T follicular helper cell (primary cell): ENCODE measurements around the gene EBI3.
"Not testable (repeated sequence)": the region's sequence is repeated elsewhere in the genome, so short reads cannot be mapped to it uniquely, and the experiment has no call there.

Experiments
- DNase-seq: peaks from one replicate; pipeline ENCODE4 v3.0.0-alpha.2; 2020; ENCODE audit warnings: low read depth

The EBI3 gene

DNA sequence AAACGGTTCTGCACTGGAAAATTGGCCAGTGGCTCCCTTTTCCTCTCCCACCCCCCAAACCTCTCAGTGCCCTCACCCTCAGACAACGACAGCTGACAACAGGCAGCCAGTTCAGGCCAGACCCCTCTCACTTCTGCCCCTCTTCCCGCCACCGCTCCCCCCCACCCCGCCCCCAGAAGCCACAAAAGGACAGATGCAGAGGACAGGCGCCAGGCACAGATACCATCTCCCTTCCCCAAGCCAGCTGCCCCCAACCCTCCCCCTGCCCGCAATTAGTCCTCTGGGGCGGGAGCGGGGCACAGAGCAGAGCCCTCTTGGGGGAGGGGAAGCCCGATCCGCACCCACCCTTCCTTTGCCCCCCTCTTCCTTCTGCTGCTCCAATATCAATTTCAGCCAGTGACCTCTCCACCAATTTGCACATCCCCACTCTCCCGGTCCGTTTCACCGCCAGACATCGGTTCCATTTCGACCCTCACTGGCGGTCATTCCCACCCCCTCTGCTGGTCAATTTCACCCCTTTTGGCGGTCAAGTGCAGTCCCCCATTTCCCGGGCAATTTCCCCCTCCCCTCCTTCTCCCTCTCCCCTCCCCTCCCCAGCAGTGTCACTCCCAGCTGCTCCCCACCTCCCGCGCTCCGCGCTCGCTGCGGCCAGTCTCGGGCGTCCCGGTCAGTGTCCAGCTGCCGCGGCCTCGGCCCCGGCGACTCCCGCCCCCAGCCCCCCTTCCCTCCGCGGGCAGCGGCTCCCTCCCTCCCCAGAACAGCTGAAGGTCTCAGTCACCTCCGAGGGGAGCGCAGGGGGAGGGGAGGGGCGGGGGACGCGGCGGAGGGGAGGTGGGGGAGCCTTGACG, 49.3 kb downstream of the EBI3 start, which contains the start of gene SHD:
SHD (plus strand) TSS at position 848 of the 848 bp plus-strand sequence. CDS start 798 bp downstream, outside the sequence.
- no peak for DNase-seq

- no peak for DNase-seq
These were observed 49.9 kb downstream of the EBI3 start for GRCh38 chr19:4279267-4279529.

DNA sequence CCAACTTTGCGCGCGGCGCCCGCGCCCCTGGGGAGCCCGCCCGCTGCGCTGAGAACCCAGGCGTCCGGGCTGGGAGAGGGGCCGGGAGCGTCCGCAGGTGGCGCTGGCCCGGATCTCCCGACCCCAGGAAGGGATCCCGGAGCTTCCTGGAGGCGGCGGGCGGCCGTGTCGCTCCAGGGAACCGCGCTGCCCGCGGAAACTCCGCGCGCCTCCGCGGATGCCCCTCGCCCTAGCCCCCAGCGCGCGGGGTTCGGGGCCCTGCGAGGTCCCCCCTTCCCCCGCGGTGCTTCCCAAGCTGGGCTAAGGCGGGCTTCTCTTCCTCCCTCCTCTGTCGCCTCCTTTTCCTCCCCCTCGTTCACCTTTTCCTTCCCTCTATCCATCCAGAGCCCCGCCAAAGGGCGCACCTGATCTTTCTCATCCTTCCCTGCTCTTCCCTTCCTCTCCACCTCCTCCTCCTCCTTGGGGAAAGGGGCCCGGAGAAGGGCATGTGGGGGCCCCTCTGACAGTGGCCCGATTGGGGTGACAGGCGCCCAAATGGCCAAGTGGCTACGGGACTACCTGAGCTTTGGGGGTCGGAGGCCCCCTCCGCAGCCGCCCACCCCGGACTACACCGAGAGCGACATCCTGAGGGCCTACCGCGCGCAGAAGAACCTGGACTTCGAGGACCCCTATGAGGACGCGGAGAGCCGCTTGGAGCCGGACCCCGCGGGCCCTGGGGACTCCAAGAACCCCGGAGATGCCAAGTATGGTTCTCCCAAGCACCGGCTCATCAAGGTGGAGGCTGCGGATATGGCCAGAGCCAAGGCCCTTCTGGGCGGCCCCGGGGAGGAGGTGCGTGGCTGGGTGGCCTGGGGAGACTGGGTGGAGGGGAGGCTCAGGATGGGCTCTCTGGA, 50.5 kb downstream of the EBI3 start:
- no peak for DNase-seq

GRCh38 chr19:4284176-4284958, 55.0 kb downstream of the EBI3 start:
- DNase-seq = no peak

DNA sequence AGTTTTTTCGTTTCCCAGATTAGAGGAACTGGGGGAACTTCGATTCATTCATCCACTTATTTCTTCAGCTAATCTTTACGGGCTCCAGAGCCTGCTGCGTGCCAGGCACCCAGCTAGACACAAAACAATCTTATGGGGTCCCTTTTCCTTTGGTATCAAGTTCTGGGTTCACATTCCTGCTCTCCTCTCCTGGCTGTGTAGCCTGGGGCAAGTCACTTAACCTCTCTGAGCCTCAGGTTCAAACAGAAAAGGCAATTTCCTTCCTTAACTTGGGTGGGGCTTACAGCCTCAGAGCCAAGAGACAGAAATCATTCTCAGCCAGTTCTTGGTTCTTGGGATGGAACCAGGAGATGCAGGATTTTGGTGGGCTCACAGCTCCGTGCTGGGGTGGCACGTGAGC, 55.7 kb downstream of the EBI3 start:
- DNase-seq = no peak

DNA sequence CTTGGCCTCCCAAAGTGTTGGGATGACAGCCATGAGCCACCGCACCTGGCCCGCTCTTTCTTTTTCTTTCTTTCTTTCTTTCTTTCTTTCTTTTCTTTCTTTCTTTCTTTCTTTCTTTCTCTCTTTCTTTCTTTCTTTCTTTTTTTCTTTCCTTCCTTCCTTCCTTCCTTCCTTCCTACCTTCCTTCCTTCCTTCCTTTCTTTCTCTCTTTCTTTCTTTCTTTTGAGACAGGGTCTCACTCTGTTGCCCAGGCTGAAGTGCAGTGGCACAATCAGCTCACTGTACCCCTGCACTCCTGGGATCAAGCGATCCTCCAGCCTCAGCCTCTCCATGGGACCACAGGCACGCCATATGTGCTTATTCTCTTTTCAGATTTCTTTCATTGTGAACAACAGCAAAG, 56.8 kb downstream of the EBI3 start:
- DNase-seq = not testable (repeated sequence)
